HepG2 (cell line): ENCODE data around the gene EIF4G3. TPM values are rescaled to one million over a fixed set of nuclear protein-coding genes. Genes with fewer than 3 reads are reported as not detected.

Experiments
- ATAC-seq: fragments of 200-7000 bp; cut with Tn5 transposase; 3 replicates; pipeline ENCODE4 v1.9.1; 2020; ENCODE audit warnings: mild to moderate bottlenecking, moderate library complexity
- BruUV-seq: library from RNA; stranded (reverse); fragments of 400-500 nt; replicated peaks from 2 replicates; lab custom pipeline; 2021; lab: Mats Ljungman, UMichigan
- CTCF ChIA-PET: fragments of 300-600 bp; formaldehyde crosslinking; extraction: SDS; loops from one replicate; lab custom pipeline; 2021; ENCODE audit warnings: low total read pairs, inconsistent platforms, low intra/inter-chr PET ratio; lab: Yijun Ruan, JAX
- POLR2A ChIA-PET: fragments of 350-600 bp; sonication (Branson Sonifier 250); formaldehyde crosslinking; loops from one replicate; lab custom pipeline; 2020; ENCODE audit warnings: antibody characterized with exemption, inconsistent platforms; lab: Yijun Ruan, JAX
- DNase-seq: peaks from one replicate; pipeline ENCODE4 v3.0.0-alpha.2; 2015; ENCODE audit warnings: low spot score
- FAIRE-seq: peaks from 3 replicates; lab custom pipeline; 2011; peaks lifted over from hg19 to GRCh38; lab: Jason Lieb, UNC
- H2AFZ ChIP-seq: one replicate; pipeline ENCODE4 v1.6.1; 2011; ENCODE audit warnings: low read length, inconsistent platforms
- H3K27ac ChIP-seq: fragments of 300-600 bp; 3 replicates; pipeline ENCODE4 v1.8.0; 2011; ENCODE audit warnings: mixed run types, mild to moderate bottlenecking, mixed read lengths, low read length, inconsistent platforms; ENCODE audit not compliant: insufficient read depth; ENCODE audit errors: extremely low read length
- H3K27me3 ChIP-seq, 2 experiments: fragments of 200-600 bp in 1 of 2; 2 replicates in 1 of 2; 3 replicates in 1 of 2; pipeline versions ENCODE4 v1.6.0 to v1.8.0; 2011; ENCODE audit warnings: low read length in 2 of 2, mild to moderate bottlenecking in 2 of 2, moderate library complexity in 2 of 2, inconsistent platforms in 1 of 2; ENCODE audit not compliant: insufficient read depth in 2 of 2, control insufficient read depth in 1 of 2
- H3K36me3 ChIP-seq, 2 experiments: fragments of 200-600 bp in 1 of 2; replicated peaks in 1 of 2; 2 replicates in 1 of 2; 3 replicates in 1 of 2; pipeline versions ENCODE4 v1.5.1 to v1.8.0; 2011; ENCODE audit warnings: low read length in 2 of 2, inconsistent platforms in 1 of 2; ENCODE audit not compliant: insufficient read depth in 2 of 2, control insufficient read depth in 1 of 2
- H3K4me1 ChIP-seq: 2 replicates; pipeline ENCODE4 v1.5.1; 2012; ENCODE audit warnings: low read length, inconsistent platforms; ENCODE audit not compliant: insufficient read depth
- H3K4me2 ChIP-seq: 2 replicates; pipeline ENCODE4 v1.6.0; 2011; ENCODE audit warnings: low read depth, low read length, inconsistent platforms
- H3K4me3 ChIP-seq, 3 experiments: fragments of 200-600 bp in 1 of 3; sonication (generic), shearing (Covaris generic) in 1 of 3; replicated peaks in 1 of 3; 2 replicates each; pipeline ENCODE4 v1.5.1; 2011 to 2016; ENCODE audit warnings: low read length in 3 of 3, inconsistent platforms in 2 of 3, low read depth in 2 of 3, mild to moderate bottlenecking in 2 of 3, control low read depth in 1 of 3, mixed read lengths in 1 of 3; ENCODE audit not compliant: insufficient read depth in 1 of 3
- H3K79me2 ChIP-seq: one replicate; pipeline ENCODE4 v1.6.1; 2011; ENCODE audit warnings: low read length, inconsistent platforms; ENCODE audit not compliant: insufficient read depth
- H3K9ac ChIP-seq: 2 replicates; pipeline ENCODE4 v1.6.0; 2011; ENCODE audit warnings: mild to moderate bottlenecking, low read depth, low read length, inconsistent platforms; ENCODE audit not compliant: insufficient read depth
- H3K9me3 ChIP-seq: 2 replicates; pipeline ENCODE4 v1.5.1; 2012; ENCODE audit warnings: mild to moderate bottlenecking, low read length
- H4K20me1 ChIP-seq: 2 replicates; pipeline ENCODE4 v1.6.0; 2011; ENCODE audit warnings: inconsistent platforms, mild to moderate bottlenecking, low read length, moderate library complexity; ENCODE audit not compliant: insufficient read depth
- ATF7-NPFF ChIP-seq: sonication (generic); formaldehyde crosslinking; IDR thresholded peaks from 2 replicates; pipeline ENCODE4 v1.8.1; 2023; ENCODE audit warnings: mild to moderate bottlenecking, low read depth, missing genetic modification reagents, moderate library complexity
- BCL6 ChIP-seq: IDR thresholded peaks from 2 replicates; pipeline ENCODE4 v1.6.1; 2016; ENCODE audit warnings: missing genetic modification reagents, missing compliant biosample characterization
- CHD2 ChIP-seq: IDR thresholded peaks from 2 replicates; pipeline ENCODE4 v1.6.1; 2011; ENCODE audit warnings: low read depth, low read length, improper control_type of control experiment
- DMAP1 ChIP-seq: IDR thresholded peaks from 2 replicates; pipeline ENCODE4 v1.6.1; 2016
- KLF13 ChIP-seq: sonication (generic); formaldehyde crosslinking; IDR thresholded peaks from 2 replicates; pipeline ENCODE4 v1.4.0; 2020; ENCODE audit warnings: mild to moderate bottlenecking, missing genetic modification reagents
- PITX1 ChIP-seq: sonication (generic); formaldehyde crosslinking; IDR thresholded peaks from 2 replicates; pipeline ENCODE4 v1.5.1; 2020; ENCODE audit warnings: mild to moderate bottlenecking, missing genetic modification reagents
- RBFOX2 ChIP-seq: fragments of 200-400 bp; formaldehyde crosslinking; IDR thresholded peaks from 2 replicates; pipeline ENCODE4 v1.6.1; 2017; ENCODE audit warnings: low read depth, mild to moderate bottlenecking, low read length
- SIN3B ChIP-seq: fragments of 150-350 bp; IDR thresholded peaks from 2 replicates; pipeline ENCODE4 v1.6.1; 2014; ENCODE audit warnings: low read length
- ZBTB44 ChIP-seq: sonication (generic); formaldehyde crosslinking; IDR thresholded peaks from 2 replicates; pipeline ENCODE4 v1.4.0; 2020; ENCODE audit warnings: missing genetic modification reagents
- ZMYM3 ChIP-seq: sonication (generic); formaldehyde crosslinking; IDR thresholded peaks from 2 replicates; pipeline ENCODE4 v1.5.1; 2020; ENCODE audit warnings: mild to moderate bottlenecking, missing genetic modification reagents
- ZNF101 ChIP-seq: sonication (generic); formaldehyde crosslinking; IDR thresholded peaks from 2 replicates; pipeline ENCODE4 v1.4.0; 2020; ENCODE audit warnings: mild to moderate bottlenecking, low read depth, missing genetic modification reagents, borderline replicate concordance
- ZNF292 ChIP-seq: sonication (generic); formaldehyde crosslinking; IDR thresholded peaks from 2 replicates; pipeline ENCODE4 v1.8.1; 2022; ENCODE audit warnings: mild to moderate bottlenecking, low read depth, missing genetic modification reagents, borderline replicate concordance
- ZNF740 ChIP-seq: sonication (generic); formaldehyde crosslinking; IDR thresholded peaks from 2 replicates; pipeline ENCODE4 v1.4.0; 2020; ENCODE audit warnings: missing genetic modification reagents
- ZNF761 ChIP-seq: sonication (generic); formaldehyde crosslinking; conservative IDR thresholded peaks from 2 replicates; pipeline ENCODE4 v1.4.0; 2020; ENCODE audit warnings: mild to moderate bottlenecking, missing genetic modification reagents
- ZNF792 ChIP-seq: IDR thresholded peaks from 2 replicates; pipeline ENCODE4 v1.6.1; 2016
- WGBS: methylation state at CpG from one replicate; pipeline ENCODE4 v1.1.6; 2017; ENCODE audit warnings: low lambda C conversion rate; 5-methylcytosine and 5-hydroxymethylcytosine counted together
- in situ Hi-C: cut with HindIII; loops from 2 replicates; pipeline ENCODE4 v1.10.0; 2017; ENCODE audit warnings: low pct_unique_long_range_greater_than_20kb; ENCODE audit not compliant: extremely low pct_ligation_motif_present
- intact Hi-C: fragments of 100-400 bp; cut with micrococcal nuclease; formaldehyde crosslinking; loops from one replicate; pipeline ENCODE4 v1.10.0; 2022; ENCODE audit not compliant: unreplicated experiment
- polyA plus RNA-seq, 8 experiments: library from polyadenylated mRNA; depleted of rRNA in 3 of 8; stranded (reverse) in 7 of 8; unstranded in 1 of 8; fragments of >200 nt; fragmentation: Illumina TruSeq in 4 of 8; extraction: Trizol in 4 of 8; gene quantifications; 2 replicates each; pipeline versions ENCODE4 v1.2.1 to v1.2.3, GENCODE V29; 2011 to 2016; ENCODE audit warnings: low read depth in 4 of 8, missing spikeins in 1 of 8, mixed read lengths in 1 of 8; ENCODE audit not compliant: insufficient read depth in 1 of 8
- total RNA-seq, 5 experiments: library from RNA; depleted of rRNA; stranded (reverse); fragments of >200 nt; fragmentation: Illumina TruSeq; extraction: Trizol; gene quantifications; 2 replicates each; pipeline ENCODE4 v1.2.3, GENCODE V29; 2016; ENCODE audit warnings: low read depth in 1 of 5

Gene EIF4G3
- total and polyA plus RNA-seq, 2 of the 13 experiments (the other 11 are each of a cell fraction or from before 2014, with no cell fraction given), result 22.2 to 27.6 TPM

- H3K36me3 ChIP-seq, result peaks cover 0 to 7% of the 10 kb centered on the region in 2 experiments; a peak in 2 of 5 replicates
- peaks cover 2% of the 10 kb centered on the region for H3K79me2 ChIP-seq
- DNase-seq (no peak), FAIRE-seq (no peak), ATAC-seq (no peak)
- intact Hi-C loops (no loop called here), in situ Hi-C loops (no loop called here)
- H3K27me3 ChIP-seq, result no peaks in the 10 kb centered on the region
- ChIA-PET CTCF (no interaction called here), POLR2A (no interaction called here)
- no peak overlapping the region for H3K4me3 ChIP-seq
- no peaks in the 10 kb centered on the region for H4K20me1 ChIP-seq
- no peak overlapping the region for H3K9ac ChIP-seq
- peaks cover 15% of the 10 kb centered on the region for H3K4me1 ChIP-seq
- no peak overlapping the region for H2AFZ ChIP-seq
- 50% methylated on average over 2 of the region's 2 CpGs for WGBS
- TF ChIP-seq ZNF101 (CRISPR knock-in tag) (no peak), ZNF792 (CRISPR knock-in tag) (no peak), DMAP1 (no peak), CHD2 (no peak), ZBTB44 (CRISPR knock-in tag) (no peak), ZNF292 (no peak), RBFOX2 (no peak), ATF7-NPFF (CRISPR knock-in tag) (no peak), BCL6 (no peak), SIN3B (no peak), PITX1 (CRISPR knock-in tag) (no peak), KLF13 (CRISPR knock-in tag) (no peak), ZMYM3 (CRISPR knock-in tag) (no peak), ZNF761 (CRISPR knock-in tag) (no peak), ZNF740 (CRISPR knock-in tag) (no peak)
- H3K9me3 ChIP-seq, result no peaks in the 10 kb centered on the region
- BruUV-seq, result no TSS peak
- no peak overlapping the region for H3K27ac ChIP-seq
- H3K4me2 ChIP-seq, result no peak overlapping the region
These were observed 47.3 kb downstream of the EIF4G3 start for GRCh38 chr1:21129407-21129806.
